ENCODE measurements around the gene CDC123. TPM values are rescaled to one million over a fixed set of nuclear protein-coding genes. Genes with fewer than 3 reads are reported as not detected.

The CDC123 gene
- total RNA-seq, 1 experiment from 2014 or later = 132 TPM

DNA sequence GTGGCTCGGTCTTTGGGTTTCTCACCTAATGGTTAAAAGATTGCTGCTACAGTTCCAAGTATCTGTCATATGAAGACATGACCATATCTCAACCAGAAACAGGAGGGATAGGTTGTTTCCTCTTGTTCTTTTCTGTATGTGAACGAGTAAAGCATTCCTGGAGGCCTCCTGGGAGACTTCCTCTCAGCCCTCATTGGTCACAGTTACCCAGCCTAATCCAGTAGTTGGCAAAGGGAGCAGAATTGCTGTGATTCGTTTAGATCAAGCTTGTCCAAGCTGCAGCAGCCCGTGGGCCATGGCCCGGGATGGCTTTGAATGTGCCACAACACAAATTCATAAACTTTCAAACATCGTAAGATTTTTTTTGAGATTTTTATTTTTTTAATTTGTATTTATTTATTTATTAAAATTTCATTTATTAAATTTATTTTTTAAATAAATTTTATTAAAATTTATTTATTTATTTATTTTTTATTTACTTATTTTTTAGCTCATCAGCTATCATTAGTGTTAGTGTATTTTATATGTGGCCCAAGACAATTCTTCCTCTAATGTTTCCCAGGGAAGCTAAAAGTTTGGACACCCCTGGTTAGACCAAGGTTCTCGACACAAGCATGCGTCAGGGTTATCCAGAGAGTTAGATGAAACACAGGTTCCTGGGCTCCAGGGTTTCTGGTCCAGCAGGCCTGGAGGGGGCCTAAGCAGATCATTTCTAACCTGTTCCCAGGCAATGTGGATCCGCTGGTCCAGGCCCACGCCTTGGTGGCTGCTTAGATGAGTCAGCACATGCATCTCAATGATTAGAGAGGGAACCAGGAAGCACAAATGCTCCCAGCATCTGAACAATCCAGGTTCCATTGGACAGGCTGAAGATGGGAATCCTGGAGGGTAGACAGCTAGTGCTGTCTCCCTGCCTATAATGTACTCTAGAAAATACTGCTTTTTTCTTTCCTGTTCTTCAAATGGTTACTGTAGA lies 25.6 kb downstream of the CDC123 start (continued):
- TF ChIP-seq ATF3 (IDR thresholded peaks at IDR 0.05) = no peak
- TF ChIP-seq POLR2AphosphoS5 (IDR thresholded peaks at IDR 0.05; ENCODE audit: low read depth, low read length) = no peak
- no peak for TF ChIP-seq RAD21 (IDR thresholded peaks at IDR 0.05; ENCODE audit: low read depth)
- no peak for TF ChIP-seq YY1 (IDR thresholded peaks at IDR 0.05; ENCODE audit: extremely low read depth, insufficient replicate concordance, low read depth, low read length)
- TF ChIP-seq, protein P1, sequence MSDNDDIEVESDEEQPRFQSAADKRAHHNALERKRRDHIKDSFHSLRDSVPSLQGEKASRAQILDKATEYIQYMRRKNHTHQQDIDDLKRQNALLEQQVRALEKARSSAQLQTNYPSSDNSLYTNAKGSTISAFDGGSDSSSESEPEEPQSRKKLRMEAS (IDR thresholded peaks at IDR 0.05) = no peak
- no peak for TF ChIP-seq ZFX (IDR thresholded peaks at IDR 0.05)
- no peak for TF ChIP-seq TCF7L2 (IDR thresholded peaks at IDR 0.05; ENCODE audit: borderline replicate concordance, extremely low read depth, insufficient read depth, insufficient read length)
- no peak for TF ChIP-seq SRF (IDR thresholded peaks at IDR 0.05; ENCODE audit: low read depth)
- 0 out of 2 replicates have a peak, but pooled peaks have one; percentile 12 for TF ChIP-seq FOSL1 (IDR thresholded peaks at IDR 0.05; ENCODE audit: low read depth)
- TF ChIP-seq EGR1 (IDR thresholded peaks at IDR 0.05; ENCODE audit: low read depth) = no peak
- TF ChIP-seq EZH2phosphoT487 (IDR thresholded peaks at IDR 0.05; ENCODE audit: borderline replicate concordance) = no peak
- peak; percentile 28; the same call in 1 of the 2 replicates for TF ChIP-seq SP1 (IDR thresholded peaks at IDR 0.05; ENCODE audit: low read depth)

DNA sequence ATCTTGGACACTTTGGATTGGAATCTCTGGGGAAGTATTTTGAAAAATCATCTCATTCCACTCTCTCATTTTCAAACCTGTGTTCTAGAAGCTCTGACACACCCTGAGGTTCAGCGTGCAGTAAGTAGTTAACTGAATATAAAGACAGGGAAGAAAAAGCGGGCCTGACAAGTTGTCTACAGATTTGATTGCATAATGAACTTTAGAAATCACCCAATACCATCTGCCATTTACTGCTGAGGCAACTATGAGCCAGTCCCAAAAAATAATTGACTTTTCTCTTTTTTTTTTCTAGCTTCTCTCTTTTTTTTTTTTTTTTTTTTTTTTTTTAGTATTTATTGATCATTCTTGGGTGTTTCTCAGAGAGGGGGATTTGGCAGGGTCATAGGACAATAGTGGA lies 29.5 kb downstream of the CDC123 start:
- ChIA-PET POLR2A (no interaction called here), RAD21 (ENCODE audit: low non-redundant PET in 1 of 2, low total read pairs in 2 of 2, uncharacterized antibody in 2 of 2, unreplicated experiment in 2 of 2) (no interaction called here), CTCF (no interaction called here)
- H3K9ac ChIP-seq (ENCODE audit: low read length) = no peak overlapping the region
- H3K27ac ChIP-seq (ENCODE audit: low read depth, low read length) = no peak overlapping the region
- ATAC-seq (no peak), DNase-seq (ENCODE audit: low read depth, low spot score) (no peak)
- H3K9me2 ChIP-seq (ENCODE audit: insufficient read depth) = no peaks in the 10 kb centered on the region
- H3K4me3 ChIP-seq (replicated peaks in 1 of 2; ENCODE audit: low read depth in 1 of 2, low read length in 2 of 2) = no peak overlapping the region
- intact Hi-C loops (cut with micrococcal nuclease) = no loop called here
- no peaks in the 10 kb centered on the region for H3K9me3 ChIP-seq (ENCODE audit: control insufficient read depth in 1 of 2, insufficient read depth in 1 of 2, low read depth in 1 of 2, low read length in 2 of 2)
- H3K79me2 ChIP-seq (ENCODE audit: insufficient read depth, low read length) = peaks cover 63% of the 10 kb centered on the region
- peaks cover 11 to 12% of the 10 kb centered on the region in 2 experiments for H3K36me3 ChIP-seq (ENCODE audit: control insufficient read depth in 1 of 2, insufficient read depth in 2 of 2, low read length in 2 of 2)
- no peak overlapping the region for H2AFZ ChIP-seq (ENCODE audit: low read depth, low read length, poor library complexity, severe bottlenecking)
- H3K27me3 ChIP-seq (ENCODE audit: insufficient read depth, low read length) = no peaks in the 10 kb centered on the region
- no peaks in the 10 kb centered on the region for H4K20me1 ChIP-seq (ENCODE audit: insufficient read depth)
- no TSS peak for BruUV-seq (replicated peaks)
- H3K4me2 ChIP-seq (ENCODE audit: low read length) = no peak overlapping the region
- TF ChIP-seq SP1 (IDR thresholded peaks at IDR 0.05; ENCODE audit: low read depth) (no peak), CEBPB (IDR thresholded peaks at IDR 0.05; ENCODE audit: low read depth) (no peak), RAD21 (IDR thresholded peaks at IDR 0.05; ENCODE audit: low read depth) (no peak), POLR2AphosphoS5 (IDR thresholded peaks at IDR 0.05; ENCODE audit: low read depth, low read length) (no peak), POLR2A (IDR thresholded peaks at IDR 0.05; ENCODE audit: borderline replicate concordance, extremely low read depth, insufficient read depth, insufficient read length) (no peak), CBX3 (IDR thresholded peaks at IDR 0.05; ENCODE audit: low read depth) (no peak), REST (IDR thresholded peaks at IDR 0.05; ENCODE audit: low read depth) (no peak), SRF (IDR thresholded peaks at IDR 0.05; ENCODE audit: low read depth) (no peak), SIN3A (IDR thresholded peaks at IDR 0.05; ENCODE audit: low read depth) (no peak), YY1 (IDR thresholded peaks at IDR 0.05; ENCODE audit: extremely low read depth, insufficient replicate concordance, low read depth, low read length) (no peak)
- H3K4me1 ChIP-seq (ENCODE audit: control insufficient read depth in 1 of 2, insufficient read depth in 2 of 2, low read length in 2 of 2) = peaks cover 5 to 16% of the 10 kb centered on the region in 2 experiments; a peak in 3 of 4 replicates

All from HCT116 (cell line).